ENCODE data around the gene SRSF2.
"Not testable (repeated sequence)": the region's sequence is repeated elsewhere in the genome, so short reads cannot be mapped to it uniquely, and the experiment has no call there.

Gene SRSF2

DNA sequence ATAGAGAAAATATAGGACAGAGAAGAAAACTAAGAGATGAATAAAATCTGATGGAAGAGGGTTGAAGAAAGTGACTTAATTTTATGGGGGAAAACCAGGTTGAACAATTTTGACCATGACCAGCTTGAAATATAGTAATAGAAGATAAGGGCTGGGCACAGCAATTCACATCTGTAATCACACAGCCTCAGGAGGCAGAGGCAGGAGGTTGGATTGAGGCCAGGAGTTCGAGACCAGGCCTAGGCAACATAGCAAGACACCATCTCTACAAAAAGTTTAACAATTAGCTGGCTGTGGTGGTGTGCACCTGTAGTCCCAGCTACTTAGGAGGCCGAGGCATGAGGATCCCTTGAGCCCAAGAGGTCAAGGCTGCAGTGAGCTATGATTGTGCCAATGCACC, 35.1 kb downstream of the SRSF2 start:
- peaks cover 27% of the 10 kb centered on the region; the same call in 1 of the 2 replicates for H3K4me1 ChIP-seq (ENCODE audit: insufficient read depth, low read length)

GRCh38 chr17:76701471-76701967, 35.6 kb downstream of the SRSF2 start:
- Histone ChIP-seq H3K9me3 (ENCODE audit: insufficient read depth, low read depth, low read length) (no peaks in the 10 kb centered on the region), H3K36me3 (ENCODE audit: insufficient read depth, low read depth, low read length) (no peaks in the 10 kb centered on the region), H3K27ac (ENCODE audit: low read length) (no peak overlapping the region), H3K4me1 (ENCODE audit: insufficient read depth, low read length) (peaks cover 27% of the 10 kb centered on the region; the same call in 1 of the 2 replicates), H3K27me3 (ENCODE audit: insufficient read depth, low read length) (no peaks in the 10 kb centered on the region), H3K9ac (ENCODE audit: low read depth, low read length) (peak overlapping the region; percentile 8; the same call in 1 of the 2 replicates), H3K4me3 (ENCODE audit: low read length) (no peak overlapping the region)

More for the DNA sequence above, 35.1 kb downstream of the SRSF2 start:
- Histone ChIP-seq H3K9ac (ENCODE audit: low read depth, low read length) (no peak overlapping the region), H3K4me3 (ENCODE audit: low read length) (no peak overlapping the region), H3K36me3 (ENCODE audit: insufficient read depth, low read depth, low read length) (no peaks in the 10 kb centered on the region), H3K27ac (ENCODE audit: low read length) (no peak overlapping the region), H3K9me3 (ENCODE audit: insufficient read depth, low read depth, low read length) (no peaks in the 10 kb centered on the region), H3K27me3 (ENCODE audit: insufficient read depth, low read length) (no peaks in the 10 kb centered on the region)

GRCh38 chr17:76700617-76701470, 36.3 kb downstream of the SRSF2 start:
- no peaks in the 10 kb centered on the region for H3K36me3 ChIP-seq (ENCODE audit: insufficient read depth, low read depth, low read length)
- H3K9me3 ChIP-seq (ENCODE audit: insufficient read depth, low read depth, low read length) = no peaks in the 10 kb centered on the region
- peaks cover 27% of the 10 kb centered on the region; the same call in 1 of the 2 replicates for H3K4me1 ChIP-seq (ENCODE audit: insufficient read depth, low read length)
- H3K4me3 ChIP-seq (ENCODE audit: low read length) = no peak overlapping the region
- H3K27me3 ChIP-seq (ENCODE audit: insufficient read depth, low read length) = no peaks in the 10 kb centered on the region
- no peak overlapping the region for H3K27ac ChIP-seq (ENCODE audit: low read length)
- H3K9ac ChIP-seq (ENCODE audit: low read depth, low read length) = peak overlapping the region; percentile 8; the same call in 1 of the 2 replicates

- H3K36me3 ChIP-seq (ENCODE audit: insufficient read depth, low read depth, low read length) = no peaks in the 10 kb centered on the region
- no peak overlapping the region for H3K9ac ChIP-seq (ENCODE audit: low read depth, low read length)
- H3K27ac ChIP-seq (ENCODE audit: low read length) = no peak overlapping the region
- no peaks in the 10 kb centered on the region for H3K27me3 ChIP-seq (ENCODE audit: insufficient read depth, low read length)
- no peak overlapping the region for H3K4me3 ChIP-seq (ENCODE audit: low read length)
- H3K9me3 ChIP-seq (ENCODE audit: insufficient read depth, low read depth, low read length) = no peaks in the 10 kb centered on the region
- peaks cover 27% of the 10 kb centered on the region; the same call in 1 of the 2 replicates for H3K4me1 ChIP-seq (ENCODE audit: insufficient read depth, low read length)
Observed at GRCh38 chr17:76700270-76700616, 36.9 kb downstream of the SRSF2 start.

DNA sequence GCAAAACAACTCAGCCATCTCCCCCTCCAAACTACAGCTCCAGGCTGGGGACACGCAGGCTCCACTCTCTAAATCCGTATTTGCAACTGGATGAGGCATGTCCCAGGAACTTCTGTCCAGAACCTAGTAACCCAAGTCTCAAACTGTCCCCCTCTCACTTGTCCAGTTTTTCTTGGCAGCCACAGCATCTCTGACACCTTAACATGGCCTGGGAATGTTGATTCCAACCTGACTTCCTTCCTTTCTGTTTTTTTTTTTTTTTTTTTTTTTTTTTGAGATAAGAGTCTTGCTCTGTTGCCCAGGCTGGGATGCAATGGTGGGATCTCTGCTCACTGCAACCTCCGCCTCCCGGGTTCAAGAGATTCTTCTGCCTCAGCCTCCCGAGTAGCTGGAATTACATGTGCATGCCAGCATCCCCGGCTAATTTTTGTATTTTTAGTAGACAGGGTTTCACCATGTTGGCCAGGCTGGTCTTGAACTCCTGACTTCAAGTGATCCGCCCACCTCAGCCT, 38.6 kb downstream of the SRSF2 start:
- H3K27me3 ChIP-seq (ENCODE audit: insufficient read depth, low read length); H3K9me3 ChIP-seq (ENCODE audit: insufficient read depth, low read depth, low read length); H3K36me3 ChIP-seq (ENCODE audit: insufficient read depth, low read depth, low read length); H3K27ac ChIP-seq (ENCODE audit: low read length); H3K9ac ChIP-seq (ENCODE audit: low read depth, low read length); H3K4me3 ChIP-seq (ENCODE audit: low read length): not testable (repeated sequence)
- H3K4me1 ChIP-seq (ENCODE audit: insufficient read depth, low read length) = peaks cover 27% of the 10 kb centered on the region; the same call in 1 of the 2 replicates

GRCh38 chr17:76697702-76698465, 39.2 kb downstream of the SRSF2 start:
- peaks cover 27% of the 10 kb centered on the region; the same call in 1 of the 2 replicates for H3K4me1 ChIP-seq (ENCODE audit: insufficient read depth, low read length)
- no peaks in the 10 kb centered on the region for H3K9me3 ChIP-seq (ENCODE audit: insufficient read depth, low read depth, low read length)
- peak overlapping the region; percentile 48; the same call in 1 of the 2 replicates for H3K9ac ChIP-seq (ENCODE audit: low read depth, low read length)
- H3K27me3 ChIP-seq (ENCODE audit: insufficient read depth, low read length) = no peaks in the 10 kb centered on the region
- H3K4me3 ChIP-seq (ENCODE audit: low read length) = no peak overlapping the region; the same call in 1 of the 2 replicates
- H3K36me3 ChIP-seq (ENCODE audit: insufficient read depth, low read depth, low read length) = no peaks in the 10 kb centered on the region
- no peak overlapping the region for H3K27ac ChIP-seq (ENCODE audit: low read length)

DNA sequence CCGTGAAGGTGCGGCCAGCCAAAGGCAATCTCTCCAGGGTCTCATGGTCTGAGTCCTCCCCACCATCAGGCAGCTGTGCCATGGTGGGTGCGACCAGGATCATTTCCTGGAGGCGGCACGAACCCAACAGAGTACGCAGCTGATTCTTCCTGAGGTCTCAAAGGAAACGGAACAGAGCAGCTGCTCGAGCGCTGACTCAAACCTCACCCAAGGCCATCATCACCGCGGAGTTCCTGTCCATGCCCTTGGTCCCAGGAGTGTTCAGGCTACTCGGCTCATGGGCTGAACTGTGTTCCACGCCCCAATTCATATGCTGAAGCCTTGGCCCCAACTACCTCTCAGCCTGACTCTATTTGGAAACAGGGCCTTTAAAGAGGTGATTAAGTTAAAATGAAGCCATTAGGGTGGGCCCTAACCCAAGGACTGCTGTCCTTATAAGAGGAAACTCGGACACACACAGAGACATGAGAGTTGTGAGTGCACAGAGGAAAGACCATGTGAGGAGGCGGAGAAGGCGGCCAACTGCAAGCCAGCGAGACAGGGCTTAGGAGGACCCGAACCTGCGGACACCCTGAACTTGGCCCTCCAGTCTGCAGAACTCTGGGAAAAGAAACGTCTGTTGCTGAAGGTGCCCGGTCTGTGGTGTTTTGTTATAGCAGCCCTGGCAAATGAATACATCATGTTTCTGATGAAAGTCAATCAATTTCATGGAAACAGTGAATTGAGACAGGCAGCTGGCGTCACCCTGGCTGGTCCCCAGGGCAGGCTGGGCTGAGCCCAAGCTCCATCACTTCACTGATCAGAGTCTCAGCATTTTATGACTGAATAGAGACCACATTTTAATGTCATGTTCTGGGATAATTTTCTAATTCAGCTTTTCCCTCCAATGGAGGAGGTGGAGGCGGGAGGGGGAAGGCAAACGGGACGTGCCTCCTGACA, 40.1 kb downstream of the SRSF2 start:
- H3K27ac ChIP-seq (ENCODE audit: low read length) = no peak overlapping the region
- no peaks in the 10 kb centered on the region for H3K9me3 ChIP-seq (ENCODE audit: insufficient read depth, low read depth, low read length)
- H3K9ac ChIP-seq (ENCODE audit: low read depth, low read length) = peak overlapping the region; percentile 48; the same call in 1 of the 2 replicates

GRCh38 chr17:76695059-76695831, 41.9 kb downstream of the SRSF2 start:
- Histone ChIP-seq H3K9ac (ENCODE audit: low read depth, low read length) (no peak overlapping the region), H3K27ac (ENCODE audit: low read length) (no peak overlapping the region), H3K9me3 (ENCODE audit: insufficient read depth, low read depth, low read length) (no peaks in the 10 kb centered on the region), H3K36me3 (ENCODE audit: insufficient read depth, low read depth, low read length) (no peaks in the 10 kb centered on the region), H3K4me1 (ENCODE audit: insufficient read depth, low read length) (peaks cover 10% of the 10 kb centered on the region; the same call in 1 of the 2 replicates), H3K4me3 (ENCODE audit: low read length) (no peak overlapping the region), H3K27me3 (ENCODE audit: insufficient read depth, low read length) (no peaks in the 10 kb centered on the region)

More for the DNA sequence above, 40.1 kb downstream of the SRSF2 start:
- Histone ChIP-seq H3K36me3 (ENCODE audit: insufficient read depth, low read depth, low read length) (no peaks in the 10 kb centered on the region), H3K4me1 (ENCODE audit: insufficient read depth, low read length) (peaks cover 27% of the 10 kb centered on the region; the same call in 1 of the 2 replicates), H3K4me3 (ENCODE audit: low read length) (no peak overlapping the region; the same call in 1 of the 2 replicates), H3K27me3 (ENCODE audit: insufficient read depth, low read length) (no peaks in the 10 kb centered on the region)

GRCh38 chr17:76691379-76692191, 45.5 kb downstream of the SRSF2 start:
- Histone ChIP-seq H3K27ac (ENCODE audit: low read length) (no peak overlapping the region), H3K4me3 (ENCODE audit: low read length) (no peak overlapping the region), H3K9ac (ENCODE audit: low read depth, low read length) (no peak overlapping the region), H3K36me3 (ENCODE audit: insufficient read depth, low read depth, low read length) (no peaks in the 10 kb centered on the region), H3K4me1 (ENCODE audit: insufficient read depth, low read length) (peaks cover 9% of the 10 kb centered on the region), H3K9me3 (ENCODE audit: insufficient read depth, low read depth, low read length) (no peaks in the 10 kb centered on the region), H3K27me3 (ENCODE audit: insufficient read depth, low read length) (no peaks in the 10 kb centered on the region)
